Measurements from ENCODE around the gene ATF5. TPM values are rescaled to one million over a fixed set of nuclear protein-coding genes. Genes with fewer than 3 reads are reported as not detected.

Gene ATF5
- total and polyA plus RNA-seq, 2 of the 13 experiments (the other 11 are each of a cell fraction or from before 2014, with no cell fraction given) = 5.2 to 10.3 TPM

DNA sequence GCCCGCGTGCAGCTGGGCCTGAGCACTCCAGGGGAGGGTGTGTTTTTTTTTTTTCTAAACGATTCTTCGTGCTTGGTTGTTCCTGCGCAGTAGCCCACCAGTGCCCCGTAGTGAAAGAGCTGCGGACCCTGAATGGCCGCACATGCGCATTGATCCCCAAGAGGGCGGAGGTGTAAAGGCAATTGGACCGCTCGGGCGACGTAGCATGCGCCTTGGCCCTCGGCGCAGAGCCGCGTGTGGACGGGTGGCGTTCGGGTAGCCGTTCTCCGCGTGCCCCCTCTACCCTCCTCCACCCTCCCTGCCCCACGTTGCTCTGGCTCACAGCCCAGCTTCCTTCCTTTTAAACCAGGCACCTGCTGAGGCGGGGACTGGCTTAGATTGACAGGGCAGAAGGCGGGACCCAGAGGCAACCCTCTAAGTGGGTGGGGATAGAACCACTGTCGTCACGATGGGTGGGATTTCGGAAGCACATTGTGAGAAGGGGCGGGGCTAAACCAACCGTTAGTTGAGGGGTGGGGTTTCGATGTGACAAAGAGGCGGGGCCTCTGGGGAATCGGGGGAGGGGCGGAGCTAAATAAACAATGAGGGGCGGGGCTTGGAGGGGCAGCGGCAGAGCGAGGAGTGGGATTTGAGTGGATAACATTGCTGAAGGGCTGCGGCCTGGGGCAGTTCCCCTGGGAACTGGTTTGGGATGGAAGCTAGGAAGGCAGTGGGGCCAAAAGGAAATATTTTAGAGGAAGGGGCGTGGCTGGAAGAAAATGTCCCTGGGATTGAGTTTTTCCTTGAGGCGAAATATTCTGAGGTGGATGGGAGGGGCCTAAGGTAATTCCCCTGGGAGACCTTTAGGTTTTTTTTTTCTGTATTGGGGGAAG lies 842 bp downstream of the ATF5 start (continued):
- TF ChIP-seq, protein P1, sequence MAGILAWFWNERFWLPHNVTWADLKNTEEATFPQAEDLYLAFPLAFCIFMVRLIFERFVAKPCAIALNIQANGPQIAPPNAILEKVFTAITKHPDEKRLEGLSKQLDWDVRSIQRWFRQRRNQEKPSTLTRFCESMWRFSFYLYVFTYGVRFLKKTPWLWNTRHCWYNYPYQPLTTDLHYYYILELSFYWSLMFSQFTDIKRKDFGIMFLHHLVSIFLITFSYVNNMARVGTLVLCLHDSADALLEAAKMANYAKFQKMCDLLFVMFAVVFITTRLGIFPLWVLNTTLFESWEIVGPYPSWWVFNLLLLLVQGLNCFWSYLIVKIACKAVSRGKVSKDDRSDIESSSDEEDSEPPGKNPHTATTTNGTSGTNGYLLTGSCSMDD (CRISPR knock-in tag; IDR thresholded peaks at IDR 0.05) = no peak
- TF ChIP-seq, protein P2, sequence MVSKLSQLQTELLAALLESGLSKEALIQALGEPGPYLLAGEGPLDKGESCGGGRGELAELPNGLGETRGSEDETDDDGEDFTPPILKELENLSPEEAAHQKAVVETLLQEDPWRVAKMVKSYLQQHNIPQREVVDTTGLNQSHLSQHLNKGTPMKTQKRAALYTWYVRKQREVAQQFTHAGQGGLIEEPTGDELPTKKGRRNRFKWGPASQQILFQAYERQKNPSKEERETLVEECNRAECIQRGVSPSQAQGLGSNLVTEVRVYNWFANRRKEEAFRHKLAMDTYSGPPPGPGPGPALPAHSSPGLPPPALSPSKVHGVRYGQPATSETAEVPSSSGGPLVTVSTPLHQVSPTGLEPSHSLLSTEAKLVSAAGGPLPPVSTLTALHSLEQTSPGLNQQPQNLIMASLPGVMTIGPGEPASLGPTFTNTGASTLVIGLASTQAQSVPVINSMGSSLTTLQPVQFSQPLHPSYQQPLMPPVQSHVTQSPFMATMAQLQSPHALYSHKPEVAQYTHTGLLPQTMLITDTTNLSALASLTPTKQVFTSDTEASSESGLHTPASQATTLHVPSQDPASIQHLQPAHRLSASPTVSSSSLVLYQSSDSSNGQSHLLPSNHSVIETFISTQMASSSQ (IDR thresholded peaks at IDR 0.05; ENCODE audit: low read depth) = 0 out of 2 replicates have a peak, but pooled peaks have one; percentile 32
- TF ChIP-seq, protein P2 (CRISPR knock-in tag; IDR thresholded peaks at IDR 0.05; ENCODE audit: borderline replicate concordance) = no peak
- TF ChIP-seq, protein P3, sequence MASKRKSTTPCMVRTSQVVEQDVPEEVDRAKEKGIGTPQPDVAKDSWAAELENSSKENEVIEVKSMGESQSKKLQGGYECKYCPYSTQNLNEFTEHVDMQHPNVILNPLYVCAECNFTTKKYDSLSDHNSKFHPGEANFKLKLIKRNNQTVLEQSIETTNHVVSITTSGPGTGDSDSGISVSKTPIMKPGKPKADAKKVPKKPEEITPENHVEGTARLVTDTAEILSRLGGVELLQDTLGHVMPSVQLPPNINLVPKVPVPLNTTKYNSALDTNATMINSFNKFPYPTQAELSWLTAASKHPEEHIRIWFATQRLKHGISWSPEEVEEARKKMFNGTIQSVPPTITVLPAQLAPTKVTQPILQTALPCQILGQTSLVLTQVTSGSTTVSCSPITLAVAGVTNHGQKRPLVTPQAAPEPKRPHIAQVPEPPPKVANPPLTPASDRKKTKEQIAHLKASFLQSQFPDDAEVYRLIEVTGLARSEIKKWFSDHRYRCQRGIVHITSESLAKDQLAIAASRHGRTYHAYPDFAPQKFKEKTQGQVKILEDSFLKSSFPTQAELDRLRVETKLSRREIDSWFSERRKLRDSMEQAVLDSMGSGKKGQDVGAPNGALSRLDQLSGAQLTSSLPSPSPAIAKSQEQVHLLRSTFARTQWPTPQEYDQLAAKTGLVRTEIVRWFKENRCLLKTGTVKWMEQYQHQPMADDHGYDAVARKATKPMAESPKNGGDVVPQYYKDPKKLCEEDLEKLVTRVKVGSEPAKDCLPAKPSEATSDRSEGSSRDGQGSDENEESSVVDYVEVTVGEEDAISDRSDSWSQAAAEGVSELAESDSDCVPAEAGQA (IDR thresholded peaks at IDR 0.05; ENCODE audit: low read depth) = no peak
- TF ChIP-seq, protein P3 (CRISPR knock-in tag; IDR thresholded peaks at IDR 0.05; ENCODE audit: borderline replicate concordance) = no peak
- TF ChIP-seq RBAK (CRISPR knock-in tag; IDR thresholded peaks at IDR 0.05) (no peak), ZNF451 (CRISPR knock-in tag; IDR thresholded peaks at IDR 0.05) (peak; percentile 77; the same call in 1 of the 2 replicates), ZSCAN9 (CRISPR knock-in tag; IDR thresholded peaks at IDR 0.05; ENCODE audit: borderline replicate concordance) (peak; percentile 39), JUN (CRISPR knock-in tag; IDR thresholded peaks at IDR 0.05) (no peak), ZNF629 (CRISPR knock-in tag; conservative IDR thresholded peaks at IDR 0.05) (0 out of 2 replicates have a peak, but pooled peaks have one; percentile 5)
- TF ChIP-seq, protein P4, sequence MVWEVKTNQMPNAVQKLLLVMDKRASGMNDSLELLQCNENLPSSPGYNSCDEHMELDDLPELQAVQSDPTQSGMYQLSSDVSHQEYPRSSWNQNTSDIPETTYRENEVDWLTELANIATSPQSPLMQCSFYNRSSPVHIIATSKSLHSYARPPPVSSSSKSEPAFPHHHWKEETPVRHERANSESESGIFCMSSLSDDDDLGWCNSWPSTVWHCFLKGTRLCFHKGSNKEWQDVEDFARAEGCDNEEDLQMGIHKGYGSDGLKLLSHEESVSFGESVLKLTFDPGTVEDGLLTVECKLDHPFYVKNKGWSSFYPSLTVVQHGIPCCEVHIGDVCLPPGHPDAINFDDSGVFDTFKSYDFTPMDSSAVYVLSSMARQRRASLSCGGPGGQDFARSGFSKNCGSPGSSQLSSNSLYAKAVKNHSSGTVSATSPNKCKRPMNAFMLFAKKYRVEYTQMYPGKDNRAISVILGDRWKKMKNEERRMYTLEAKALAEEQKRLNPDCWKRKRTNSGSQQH (CRISPR knock-in tag; IDR thresholded peaks at IDR 0.05; ENCODE audit: low read depth) = no peak; the same call in 1 of the 2 replicates
